ENCODE measurements around the gene ASPRV1.

- TF ChIP-seq SIN3A (IDR thresholded peaks at IDR 0.05; ENCODE audit: borderline replicate concordance, insufficient read depth, low read length) (no peak), TAF1 (IDR thresholded peaks at IDR 0.05; ENCODE audit: borderline replicate concordance, insufficient read depth, low read length) (no peak)
Measured at GRCh38 chr2:69954084-69954483, 7.3 kb downstream of the ASPRV1 start.

Data from PFSK-1 (cell line).